AG04450 (cell line): ENCODE measurements around the gene LAMA2. TPM values are rescaled to one million over a fixed set of nuclear protein-coding genes. Genes with fewer than 3 reads are reported as not detected.

Experiments used
- CTCF ChIA-PET: fragments of 300-600, 350-600 bp; formaldehyde crosslinking; extraction: SDS; loops from one replicate; lab custom pipeline; 2022; ENCODE audit warnings: antibody characterized with exemption, inconsistent platforms; lab: Charles Lee
- POLR2A ChIA-PET: fragments of 350-600 bp; formaldehyde crosslinking; extraction: SDS; loops from one replicate; lab custom pipeline; 2021; ENCODE audit warnings: antibody characterized with exemption, inconsistent platforms; lab: Yijun Ruan, JAX
- DNase-seq: peaks from one replicate; pipeline ENCODE4 v3.0.0-alpha.2; 2011; ENCODE audit warnings: low read depth, low spot score
- H3K27ac ChIP-seq: one replicate; pipeline ENCODE4 v1.5.1; 2012; ENCODE audit warnings: low read depth, low read length, control low read depth
- H3K27me3 ChIP-seq: one replicate; pipeline ENCODE4 v1.6.0; 2012; ENCODE audit warnings: low read length; ENCODE audit not compliant: control insufficient read depth, insufficient read depth
- H3K4me3 ChIP-seq: 2 replicates; pipeline ENCODE4 v1.5.1; 2011; ENCODE audit warnings: mild to moderate bottlenecking, low read depth, low read length, control low read depth
- H3K9me3 ChIP-seq: 2 replicates; pipeline ENCODE4 v1.5.1; 2012; ENCODE audit warnings: low read length; ENCODE audit not compliant: control insufficient read depth, insufficient read depth
- CTCF ChIP-seq: IDR thresholded peaks from 2 replicates; pipeline ENCODE4 v1.5.1; 2011; ENCODE audit warnings: low read depth, low read length, control low read depth, inconsistent platforms
- polyA minus RNA-seq: library from RNA; depleted of rRNA, polyadenylated mRNA; stranded (reverse); fragments of >200 nt; gene quantifications from 2 replicates; pipeline ENCODE4 v1.2.3, GENCODE V29; 2011; rRNA and poly(A)+ RNA removed
- polyA plus RNA-seq: library from polyadenylated mRNA; depleted of rRNA; stranded (reverse); fragments of >200 nt; gene quantifications from 2 replicates; pipeline ENCODE4 v1.2.3, GENCODE V29; 2011; rRNA removed

The LAMA2 gene
- polyA plus RNA-seq = 33.0 TPM in 2 replicates
- 36.1 and 39.2 TPM in 2 replicates for polyA minus RNA-seq

GRCh38 chr6:128882991-128883611 lies at the start of gene LAMA2:
Gene LAMA2 (plus strand): TSS chr6:128883138. CDS start chr6:128883246, 108 bp downstream.
- CTCF ChIA-PET = interaction anchor here (0.7 to 1.8 kb wide), 7 partner anchors 8 to 487 kb away, joined by 3 to 6 read pairs (median 3); no protein-coding TSS in a partner anchor
- H3K27ac ChIP-seq = peak within 1 kb of the TSS; percentile 79
- no peaks in the 10 kb centered on the region for H3K9me3 ChIP-seq
- TF ChIP-seq CTCF = peak; percentile 25; the same call in 1 of the 2 replicates
- POLR2A ChIA-PET = interaction anchor here (0.7 kb wide), 2 partner anchors 10 to 363 kb away, joined by 3 read pairs; partner anchors contain the start of gene PTPRK
- DNase-seq = peak; percentile 29
- H3K4me3 ChIP-seq = peak within 1 kb of the TSS; percentile 71
- H3K27me3 ChIP-seq = no peaks in the 10 kb centered on the region

GRCh38 chr6:128836761-128837160 lies 46.2 kb upstream of the LAMA2 start:
- POLR2A ChIA-PET = no interaction called here
- CTCF ChIA-PET = no interaction called here
- H3K27ac ChIP-seq = no peak overlapping the region
- DNase-seq = no peak
- H3K9me3 ChIP-seq = no peaks in the 10 kb centered on the region
- TF ChIP-seq CTCF = no peak
- no peaks in the 10 kb centered on the region for H3K27me3 ChIP-seq
- H3K4me3 ChIP-seq = no peak overlapping the region

GRCh38 chr6:128841518-128841917 lies 41.4 kb upstream of the LAMA2 start:
- ChIA-PET CTCF (no interaction called here), POLR2A (no interaction called here)
- Histone ChIP-seq H3K4me3 (no peak overlapping the region), H3K27me3 (no peaks in the 10 kb centered on the region), H3K9me3 (no peaks in the 10 kb centered on the region), H3K27ac (no peak overlapping the region)
- no peak for DNase-seq
- no peak for TF ChIP-seq CTCF

- Histone ChIP-seq H3K4me3 (no peak overlapping the region), H3K27me3 (no peaks in the 10 kb centered on the region), H3K27ac (no peak overlapping the region), H3K9me3 (no peaks in the 10 kb centered on the region)
- POLR2A ChIA-PET = interaction anchor here (0.6 kb wide), 1 partner anchor 215 kb away, joined by 3 read pairs; no protein-coding TSS in a partner anchor
- CTCF ChIA-PET = no interaction called here
- TF ChIP-seq CTCF = no peak
- no peak for DNase-seq
Measured at GRCh38 chr6:128844598-128844997, 38.3 kb upstream of the LAMA2 start.
